ENCODE measurements around the gene SAXO1.
"Not testable (repeated sequence)": the region's sequence is repeated elsewhere in the genome, so short reads cannot be mapped to it uniquely, and the experiment has no call there.

Gene SAXO1

GRCh38 chr9:18951936-18952335 lies 81.1 kb downstream of the SAXO1 start:
- no peak for DNase-seq

- DNase-seq: no peak
Observed at GRCh38 chr9:18947892-18948339, 85.1 kb downstream of the SAXO1 start.

- no peak for DNase-seq
Observed at GRCh38 chr9:18942801-18943200, 90.2 kb downstream of the SAXO1 start.

GRCh38 chr9:18941060-18941740 lies 91.8 kb downstream of the SAXO1 start:
- DNase-seq: no peak

GRCh38 chr9:18939943-18940342 lies 93.1 kb downstream of the SAXO1 start:
- DNase-seq: no peak

GRCh38 chr9:18936094-18936871 lies 96.7 kb downstream of the SAXO1 start:
- DNase-seq: no peak

- DNase-seq: peak; percentile 17
Observed at GRCh38 chr9:18935541-18935940, 97.5 kb downstream of the SAXO1 start.

GRCh38 chr9:18930611-18931010 lies 102.4 kb downstream of the SAXO1 start:
- not testable (repeated sequence) for DNase-seq

GRCh38 chr9:18928711-18929110 lies 104.3 kb downstream of the SAXO1 start:
- DNase-seq: no peak

- DNase-seq: no peak
Observed at GRCh38 chr9:18926513-18926912, 106.5 kb downstream of the SAXO1 start.

GRCh38 chr9:18925880-18926279 lies 107.1 kb downstream of the SAXO1 start:
- no peak for DNase-seq

GRCh38 chr9:18923671-18924430 lies 109.2 kb downstream of the SAXO1 start:
- no peak for DNase-seq

- no peak for DNase-seq
Observed at GRCh38 chr9:18923167-18923566, 109.8 kb downstream of the SAXO1 start.

- DNase-seq: no peak
Observed at GRCh38 chr9:18922161-18922885, 110.7 kb downstream of the SAXO1 start.

GRCh38 chr9:18921366-18922075 lies 111.5 kb downstream of the SAXO1 start:
- DNase-seq: no peak

- DNase-seq: peak; percentile 40
Observed at GRCh38 chr9:18920141-18921084, 112.6 kb downstream of the SAXO1 start.

- no peak for DNase-seq
Observed at GRCh38 chr9:18911714-18912342, 121.2 kb downstream of the SAXO1 start.

GRCh38 chr9:18910916-18911315 lies 122.1 kb downstream of the SAXO1 start:
- DNase-seq: no peak

- peak; percentile 53 for DNase-seq
Observed at GRCh38 chr9:18910435-18910834, 122.6 kb downstream of the SAXO1 start.

Data from fibroblast of skin of abdomen (primary cell).